HG03442 (cell line): ENCODE measurements around the gene CCDC148.
"Not testable (repeated sequence)": the region's sequence is repeated elsewhere in the genome, so short reads cannot be mapped to it uniquely, and the experiment has no call there.

ENCODE experiments used
- ATAC-seq: cut with Tn5 transposase; IDR thresholded peaks from one replicate; pipeline ENCODE4 v1.9.1; 2021; ENCODE audit warnings: mild to moderate bottlenecking, moderate library complexity; ENCODE audit not compliant: unreplicated experiment

The CCDC148 gene

DNA sequence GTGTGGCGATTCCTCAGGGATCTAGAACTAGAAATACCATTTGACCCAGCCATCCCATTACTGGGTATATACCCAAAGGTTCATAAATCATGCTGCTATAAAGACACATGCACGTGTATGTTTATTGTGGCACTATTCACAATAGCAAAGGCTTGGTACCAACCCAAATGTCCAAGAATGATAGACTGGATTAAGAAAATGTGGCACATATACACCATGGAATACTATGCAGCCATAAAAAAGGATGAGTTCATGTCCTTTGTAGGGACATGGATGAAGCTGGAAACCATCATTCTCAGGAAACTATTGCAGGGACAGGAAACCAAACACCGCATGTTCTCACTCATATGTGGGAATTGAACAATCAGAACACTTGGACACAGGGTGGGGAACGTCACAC, 17.5 kb downstream of the CCDC148 start:
- not testable (repeated sequence) for ATAC-seq

DNA sequence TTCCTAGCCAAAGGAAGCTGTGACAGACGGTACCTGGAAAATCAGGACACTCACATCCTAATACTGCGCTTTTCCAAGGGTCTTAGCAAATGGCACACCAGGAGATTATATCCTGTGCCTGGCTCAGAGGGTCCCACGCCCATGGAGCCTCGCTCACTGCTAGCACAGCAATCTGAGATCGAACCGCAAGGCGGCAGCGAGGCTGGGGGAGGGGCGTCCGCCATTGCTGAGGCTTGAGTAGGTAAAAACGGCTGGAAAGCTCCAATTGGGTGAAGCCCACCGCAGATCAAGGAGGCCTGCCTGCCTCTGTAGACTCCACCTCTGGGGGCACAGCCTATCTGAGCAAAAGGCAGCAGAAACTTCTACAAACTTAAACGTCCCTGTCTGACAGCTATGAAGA, 22.8 kb downstream of the CCDC148 start:
- ATAC-seq: not testable (repeated sequence)

DNA sequence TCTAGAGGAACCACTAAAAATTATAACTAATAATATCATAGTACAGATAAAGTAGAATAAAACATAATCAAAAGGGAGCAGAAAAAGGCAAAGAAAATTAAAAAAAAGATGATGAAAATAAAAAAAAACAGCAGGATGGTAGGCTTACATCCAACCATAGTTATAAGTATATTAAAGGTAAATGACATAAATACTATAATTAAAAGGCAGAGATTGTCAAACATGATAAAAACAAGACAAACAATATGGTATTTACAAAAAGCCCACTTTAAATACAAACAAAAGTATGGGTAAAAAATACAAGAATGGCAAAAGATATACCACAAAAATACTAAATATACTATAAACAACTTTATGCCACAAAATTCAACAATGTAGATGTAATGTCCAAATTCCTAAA, 24.4 kb downstream of the CCDC148 start:
- no peak for ATAC-seq

DNA sequence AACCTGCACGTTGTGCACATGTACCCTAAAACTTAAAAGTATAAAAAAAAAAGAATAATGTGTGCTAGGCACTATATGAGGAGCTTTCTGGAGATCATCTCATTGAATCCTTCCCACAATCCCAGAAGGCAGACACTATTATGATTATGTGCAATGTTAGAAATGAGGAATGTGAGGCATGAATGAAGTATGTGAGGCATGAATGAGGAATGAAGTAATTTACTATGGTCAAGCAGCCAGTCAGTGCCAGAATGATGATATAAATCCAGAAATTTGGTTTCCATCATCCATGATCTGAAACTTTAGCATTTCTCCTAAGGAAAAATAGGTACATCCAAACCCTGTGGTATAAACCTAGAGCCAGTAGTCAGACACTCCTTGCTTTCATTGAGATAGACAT, 42.0 kb downstream of the CCDC148 start:
- ATAC-seq: no peak

DNA sequence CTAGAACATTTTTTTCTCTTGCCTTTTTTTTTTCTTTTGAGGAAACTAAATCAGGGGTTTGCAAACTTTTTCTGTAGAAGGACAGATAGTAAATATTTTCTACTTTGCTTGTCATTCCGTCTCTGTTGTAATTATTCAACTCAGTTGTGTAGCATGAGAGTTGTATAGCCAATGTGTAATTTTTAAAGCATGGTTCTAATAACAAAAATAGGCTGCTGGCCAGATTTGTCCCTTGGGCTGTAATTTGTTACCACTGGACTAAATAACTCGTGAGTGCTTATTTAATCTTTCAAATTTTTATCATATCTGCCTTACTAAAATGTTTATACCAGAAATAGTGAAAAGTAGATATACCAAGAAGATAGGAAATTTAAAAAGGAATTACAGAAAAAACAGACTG, 43.0 kb downstream of the CCDC148 start:
- ATAC-seq: no peak

DNA sequence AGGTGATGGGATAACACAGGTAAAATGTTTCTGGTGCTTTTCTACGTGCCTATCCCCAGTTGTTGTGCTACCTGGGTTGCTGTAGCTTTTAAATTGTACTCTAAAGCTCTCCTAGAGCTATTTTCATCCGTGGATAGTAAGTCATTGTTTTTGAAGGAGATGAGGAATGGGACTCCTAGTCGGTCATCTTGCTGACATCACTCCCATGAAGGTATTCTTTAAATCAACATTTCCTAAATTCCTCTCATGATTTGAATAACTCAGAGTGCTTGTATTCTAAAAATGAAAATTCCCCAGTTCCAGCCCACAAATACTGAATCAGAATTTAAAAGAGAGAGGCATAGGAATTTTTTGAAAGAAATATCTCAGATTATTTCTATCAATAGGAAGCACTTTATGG, 44.3 kb downstream of the CCDC148 start:
- no peak for ATAC-seq

DNA sequence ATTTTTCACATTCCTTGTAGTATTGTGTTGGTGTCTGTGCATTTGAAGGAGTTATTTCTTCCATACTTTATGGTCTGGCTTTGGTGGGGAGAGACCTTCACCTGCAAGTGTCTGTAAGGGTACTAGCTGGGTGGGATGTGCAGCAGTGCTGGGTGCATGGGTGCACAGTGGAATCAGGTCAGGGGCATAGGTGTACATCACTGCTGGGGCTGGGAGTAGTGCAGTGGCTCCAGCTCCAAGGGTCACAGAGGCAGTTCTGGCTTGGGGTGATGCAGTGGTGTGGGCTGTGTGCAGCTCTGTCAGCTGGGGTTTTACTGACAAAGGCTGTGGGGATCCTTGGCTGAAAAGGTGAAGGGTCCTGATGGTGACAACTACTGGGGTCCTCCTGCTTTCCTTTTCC, 44.8 kb downstream of the CCDC148 start:
- no peak for ATAC-seq

DNA sequence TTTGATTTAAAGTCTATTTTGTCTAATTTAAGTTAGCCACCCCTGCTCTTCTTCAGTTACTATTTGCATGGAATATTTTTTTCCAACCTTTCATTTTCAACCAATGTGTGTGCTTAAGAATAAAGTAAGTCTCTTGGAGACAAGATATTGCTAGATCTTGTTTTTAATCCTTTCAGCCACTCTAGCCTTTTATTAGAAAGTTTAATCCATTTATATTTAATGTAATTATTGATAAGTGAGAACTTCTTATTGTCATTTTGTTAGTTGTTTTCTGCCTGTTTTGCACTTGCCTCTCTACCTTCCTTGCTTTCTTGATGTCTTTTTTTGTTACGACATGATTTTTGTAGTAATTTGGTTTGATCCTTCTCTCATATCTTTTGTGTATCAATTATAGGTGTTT, 46.4 kb downstream of the CCDC148 start:
- ATAC-seq: no peak

DNA sequence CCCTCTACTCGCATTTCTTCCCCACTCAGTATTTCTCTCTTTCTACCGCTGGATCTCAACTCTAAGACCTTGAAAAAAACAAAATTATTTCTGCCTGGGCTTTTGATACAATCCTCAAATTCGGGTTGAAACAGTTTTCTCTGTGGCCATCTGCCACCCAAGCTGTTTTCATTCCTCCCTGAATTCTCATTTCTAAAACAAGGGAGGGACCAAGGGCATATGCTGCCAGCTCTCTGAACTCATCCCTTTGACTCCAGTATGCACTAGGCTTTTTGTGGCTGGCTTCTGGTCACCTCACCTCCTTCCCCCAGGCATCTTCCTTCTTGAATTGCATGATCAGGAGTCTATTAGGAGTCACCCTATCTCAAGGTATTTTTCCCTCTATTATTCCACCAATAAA, 49.5 kb downstream of the CCDC148 start:
- ATAC-seq: no peak

DNA sequence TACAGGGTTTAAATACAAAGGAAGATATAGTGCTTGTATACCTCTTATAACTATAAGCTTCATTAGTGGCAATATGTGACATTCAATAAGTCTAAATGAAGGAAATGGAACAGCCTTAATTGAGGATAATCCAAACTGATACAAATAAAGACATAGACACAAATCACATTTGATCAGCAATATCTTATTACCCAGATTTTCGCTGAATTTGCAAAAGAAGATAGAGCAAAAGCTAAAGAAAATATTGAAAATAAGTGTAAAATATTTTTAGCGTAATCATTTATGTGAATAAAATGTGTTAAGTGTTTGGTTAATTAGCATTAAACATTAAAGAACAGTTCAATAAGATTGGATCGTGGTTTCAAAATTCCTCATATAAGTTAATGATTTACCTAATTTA, 51.2 kb downstream of the CCDC148 start:
- ATAC-seq: no peak

DNA sequence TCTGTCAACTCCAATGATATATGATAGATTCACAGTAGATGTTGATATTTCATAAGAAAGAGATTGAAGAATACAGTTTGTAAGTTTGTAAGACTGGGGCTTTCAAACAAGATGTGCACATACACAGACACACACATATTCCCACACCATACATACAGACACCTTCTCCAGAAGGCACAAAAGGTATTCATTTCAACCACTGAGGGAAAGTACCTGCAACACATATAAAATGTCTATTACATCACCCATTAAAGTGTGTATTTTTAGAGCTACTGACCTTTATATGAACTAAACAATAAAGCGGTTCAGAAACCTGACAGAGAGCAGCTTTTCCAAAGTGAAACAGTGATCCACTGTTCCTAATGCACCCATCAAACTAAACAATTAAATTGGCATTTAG, 53.3 kb downstream of the CCDC148 start:
- ATAC-seq: no peak

DNA sequence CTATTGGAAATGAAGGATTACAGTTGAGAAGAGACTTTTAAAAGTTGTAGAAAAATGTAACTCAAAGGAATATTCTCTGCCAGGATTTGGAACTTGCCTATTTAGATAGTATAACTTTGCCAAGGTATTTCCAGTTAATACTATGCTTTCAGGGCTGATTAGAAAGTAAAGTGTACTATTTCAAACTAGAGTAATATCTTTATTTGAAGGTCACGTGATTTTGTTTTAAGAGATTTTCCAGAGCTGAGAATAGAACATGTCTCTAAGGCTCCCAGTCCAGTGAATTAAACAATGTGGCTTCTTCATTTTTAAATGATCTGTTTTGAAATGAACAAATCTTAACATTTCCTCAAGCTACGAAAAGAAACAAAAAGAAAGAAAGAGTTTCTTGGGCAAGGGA, 53.9 kb downstream of the CCDC148 start:
- ATAC-seq: no peak

DNA sequence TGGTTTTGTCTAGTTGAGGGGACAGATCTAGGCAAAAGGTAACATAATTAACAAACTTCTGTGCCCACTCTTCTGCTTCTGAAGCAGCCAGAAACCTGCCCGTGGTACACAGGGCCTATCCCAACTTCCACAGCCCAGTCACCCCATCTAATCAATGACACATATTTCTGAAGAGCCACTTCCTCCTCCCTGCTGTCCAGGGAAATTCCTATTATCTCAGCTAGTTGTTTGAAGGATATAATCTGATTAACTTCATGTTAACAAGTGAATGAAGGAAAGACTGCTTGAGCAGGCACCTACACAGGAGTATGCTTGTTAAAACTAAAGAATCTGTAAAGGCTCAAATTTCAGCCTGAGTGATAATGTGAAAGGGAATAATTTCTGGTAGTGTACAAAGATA, 61.4 kb downstream of the CCDC148 start:
- no peak for ATAC-seq

DNA sequence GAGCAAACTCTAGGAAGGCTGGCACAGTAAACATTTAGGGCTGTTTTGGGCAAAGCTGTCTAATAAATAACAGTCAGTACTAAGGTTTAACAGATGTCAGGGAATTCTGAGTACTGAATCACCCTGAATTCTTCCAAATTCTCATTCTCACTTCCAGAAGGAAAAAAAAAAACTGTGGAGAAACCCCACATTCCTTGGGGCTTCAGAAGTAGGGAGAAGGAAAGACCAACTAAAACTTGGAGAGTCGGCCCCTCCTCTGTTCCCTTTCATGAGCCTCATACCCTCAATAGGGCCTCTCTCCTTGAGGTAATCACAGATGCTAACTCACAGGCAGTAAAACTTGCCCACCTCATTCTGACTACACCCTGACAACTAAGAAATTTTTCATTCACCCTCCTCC, 62.1 kb downstream of the CCDC148 start:
- no peak for ATAC-seq

DNA sequence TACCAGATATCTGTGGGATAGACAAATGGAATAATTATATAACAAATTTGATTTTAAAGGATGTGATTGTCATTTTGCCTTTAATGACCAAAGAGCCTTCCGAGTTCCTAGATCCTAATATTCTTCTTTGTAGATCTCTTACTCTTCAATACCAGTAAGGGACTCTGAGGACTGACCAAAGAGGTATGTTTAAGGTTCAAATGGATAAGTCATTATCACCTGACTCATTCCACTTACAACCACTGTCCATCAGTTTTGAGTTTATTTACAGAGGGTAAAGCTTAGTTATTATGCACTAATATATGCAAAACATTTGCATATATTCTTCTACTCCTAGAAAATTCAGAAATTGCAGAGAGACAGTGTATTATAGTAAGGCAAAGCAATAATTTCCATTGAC, 62.7 kb downstream of the CCDC148 start:
- no peak for ATAC-seq

DNA sequence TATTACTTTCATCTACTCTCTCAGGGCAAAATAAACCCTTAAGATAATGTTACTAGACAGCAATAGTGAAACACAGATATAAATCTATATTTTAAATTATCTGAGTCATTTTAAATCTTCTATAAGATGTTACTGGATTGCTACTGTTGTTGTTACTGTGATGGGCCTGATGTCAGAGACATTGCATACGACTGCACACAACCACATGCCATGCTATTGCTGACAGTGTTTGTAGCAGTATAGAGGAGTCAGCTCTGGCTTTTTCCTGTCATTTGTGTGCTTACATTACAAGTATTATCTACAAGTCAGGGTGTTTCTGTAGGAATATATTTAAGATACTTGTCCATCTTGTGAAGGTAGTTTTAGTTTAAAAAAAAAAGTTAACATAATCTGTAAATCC, 63.9 kb downstream of the CCDC148 start:
- no peak for ATAC-seq

DNA sequence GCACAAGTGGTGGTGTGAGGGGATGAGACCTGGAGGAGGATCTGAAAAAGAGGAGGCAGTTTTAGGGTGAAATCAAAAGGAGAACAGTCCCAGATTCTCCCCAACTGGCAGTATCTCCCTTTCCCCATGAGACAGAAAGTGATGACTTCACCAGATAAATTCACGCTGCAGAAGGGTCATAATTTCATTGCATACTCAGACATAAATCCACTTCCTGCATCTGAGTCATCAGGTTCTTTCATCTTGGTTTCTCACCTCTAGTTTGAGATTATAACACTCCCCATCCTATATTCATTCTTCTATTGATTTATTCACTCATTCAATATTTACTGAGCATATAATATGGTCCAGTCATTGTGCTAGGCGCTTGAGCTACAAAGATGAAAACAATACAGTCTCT, 64.7 kb downstream of the CCDC148 start:
- no peak for ATAC-seq

DNA sequence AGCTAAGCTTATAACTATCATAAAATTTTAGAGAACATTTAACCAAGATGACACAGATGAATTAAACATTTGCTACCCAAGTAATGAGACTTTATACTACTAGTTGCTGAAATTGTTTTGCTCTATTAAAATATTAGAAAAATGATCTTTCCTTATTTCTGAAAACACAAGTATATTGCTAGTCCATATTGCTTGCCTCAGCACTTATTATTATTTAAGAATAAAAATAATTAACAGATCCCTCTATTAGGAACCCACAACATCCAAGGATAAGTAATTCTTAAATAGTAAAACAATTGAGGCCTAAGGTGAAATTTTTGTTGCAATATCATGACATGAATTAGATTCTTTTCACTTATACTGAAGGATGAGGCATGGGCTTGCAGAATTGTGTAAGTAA, 65.2 kb downstream of the CCDC148 start:
- ATAC-seq: no peak

DNA sequence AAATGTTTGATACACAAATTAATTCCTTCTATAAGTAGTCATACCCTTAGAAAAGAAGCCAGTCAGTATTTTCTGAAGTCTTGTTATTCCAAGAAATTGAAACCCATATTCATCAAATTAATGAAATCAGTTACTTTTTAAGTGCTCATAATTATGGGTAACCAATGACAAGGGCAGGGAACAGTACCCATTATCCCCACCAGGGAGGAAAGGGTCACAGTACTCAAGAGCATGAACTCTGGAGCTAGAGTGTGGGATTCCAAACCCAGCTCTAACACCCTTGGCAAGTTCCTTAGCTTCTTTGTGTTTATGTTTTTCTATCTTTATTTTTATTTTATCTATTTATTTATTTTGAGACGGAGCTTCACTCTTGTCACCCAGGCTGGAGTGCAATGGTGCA, 68.4 kb downstream of the CCDC148 start:
- no peak for ATAC-seq

DNA sequence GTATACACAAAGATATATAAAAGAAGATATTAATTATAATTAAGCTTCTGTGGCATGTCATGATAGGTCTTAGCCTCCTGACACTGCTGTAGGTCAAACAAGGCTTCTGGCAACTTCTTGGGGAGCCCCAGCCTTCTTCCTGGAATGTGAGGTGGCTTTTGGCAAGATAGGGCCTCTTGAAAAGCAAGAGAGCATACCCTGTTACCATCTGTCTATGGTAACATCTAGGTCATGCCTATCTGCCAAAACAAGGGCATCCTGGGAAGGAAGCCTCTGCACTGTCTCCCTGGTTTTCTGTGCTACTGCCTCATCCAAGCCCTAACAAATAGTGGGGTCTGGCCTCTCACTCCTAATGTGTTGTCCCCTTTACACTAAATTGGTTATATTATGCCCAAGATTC, 70.9 kb downstream of the CCDC148 start:
- no peak for ATAC-seq

DNA sequence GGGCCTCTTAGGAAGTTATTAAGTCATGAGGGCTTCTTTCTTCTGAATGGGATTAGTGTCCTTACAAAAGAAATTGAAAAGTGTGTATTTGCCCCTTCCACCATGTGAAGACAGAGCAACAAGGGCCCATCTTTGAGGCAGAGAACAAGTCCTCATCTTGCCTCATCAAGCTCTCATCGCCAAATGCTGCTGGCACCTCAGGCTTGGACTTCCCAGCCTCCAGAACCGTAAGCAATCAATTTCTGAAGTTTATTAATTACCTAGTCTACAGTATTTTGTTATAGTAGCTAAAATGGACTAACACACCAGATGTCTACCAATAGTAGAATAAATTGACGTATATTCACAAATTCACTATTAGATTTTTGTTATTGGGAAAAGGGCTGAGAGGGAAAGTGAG, 74.6 kb downstream of the CCDC148 start:
- no peak for ATAC-seq

DNA sequence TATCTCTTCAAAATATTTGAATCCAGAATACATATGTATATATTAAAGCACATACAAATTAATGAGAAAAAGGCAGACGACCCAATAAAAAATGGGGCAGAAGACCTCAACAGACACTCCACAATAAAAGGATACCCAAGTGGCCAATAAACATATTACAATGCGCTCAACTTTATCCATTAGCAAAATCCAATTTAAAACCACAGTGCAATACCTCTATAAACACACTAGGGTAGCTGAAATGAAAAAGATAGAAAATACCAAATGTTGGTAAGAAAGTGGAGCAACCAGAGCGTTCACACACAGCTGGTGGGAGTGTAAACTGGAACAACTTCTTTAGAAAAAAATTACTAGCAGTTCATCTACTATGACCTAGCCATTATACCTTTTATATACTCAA, 75.3 kb downstream of the CCDC148 start:
- ATAC-seq: no peak

DNA sequence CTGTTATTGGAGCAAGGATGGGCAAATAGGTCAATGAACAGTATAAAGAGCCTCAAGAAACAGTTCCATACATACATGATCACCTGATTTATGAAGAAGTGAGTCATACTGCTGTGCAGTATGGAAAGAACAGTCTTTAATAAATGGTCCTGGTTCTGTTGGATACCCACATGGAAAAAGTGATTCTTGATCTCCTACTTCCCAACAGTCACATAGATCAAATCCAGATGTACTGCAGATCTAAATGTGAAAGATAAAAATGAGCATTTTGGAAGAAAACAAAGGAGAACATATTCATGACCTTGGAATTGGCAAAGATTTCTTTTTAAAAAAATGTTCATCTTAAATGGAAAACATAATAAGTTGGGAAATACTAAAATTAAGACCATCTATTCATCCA, 75.8 kb downstream of the CCDC148 start:
- no peak for ATAC-seq

DNA sequence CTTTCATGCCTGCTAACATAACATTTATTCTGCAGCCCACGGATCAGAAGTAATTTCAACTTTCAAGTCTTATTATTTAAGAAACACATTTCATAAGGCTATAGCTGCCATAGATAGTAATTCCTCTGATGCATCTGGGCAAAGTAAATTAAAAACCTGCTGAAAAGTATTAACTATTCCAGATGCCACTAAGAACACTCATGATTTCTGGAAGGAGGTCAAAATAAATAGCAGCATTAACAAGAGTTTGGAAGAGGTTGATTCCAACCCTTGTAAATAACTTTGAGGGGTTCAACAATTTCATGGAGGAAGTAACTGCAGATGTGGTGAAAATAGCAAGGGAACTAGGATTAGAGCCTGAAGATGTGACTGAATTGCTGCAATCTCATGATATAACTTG, 77.6 kb downstream of the CCDC148 start:
- ATAC-seq: no peak
